HG03558 (cell line): ENCODE measurements around the gene GBA2.

Experiments used
- ATAC-seq: cut with Tn5 transposase; IDR thresholded peaks from one replicate; pipeline ENCODE4 v1.9.1; 2021; ENCODE audit warnings: moderate number of reproducible peaks; ENCODE audit not compliant: unreplicated experiment; ENCODE audit errors: extremely low read depth

The GBA2 gene

DNA sequence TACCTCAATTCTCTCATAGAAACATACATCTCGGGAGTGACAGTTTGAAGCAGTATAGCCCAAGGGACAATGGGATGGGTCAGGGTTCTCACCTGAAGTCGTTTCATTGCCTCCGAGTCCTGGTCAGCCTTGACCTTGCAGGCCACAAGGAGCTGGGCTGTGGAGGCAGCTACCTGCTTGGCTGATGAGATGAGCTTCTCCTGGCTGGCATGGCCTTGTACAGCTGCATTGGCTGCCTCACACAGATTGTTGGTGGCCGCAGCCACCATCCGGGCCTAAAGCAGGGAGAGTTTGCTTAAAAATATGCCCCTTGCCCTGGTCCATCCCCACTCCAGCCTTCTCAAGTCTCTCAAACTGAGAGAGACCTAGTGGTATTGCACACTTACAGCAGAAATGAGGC, 50.8 kb downstream of the GBA2 start:
- ATAC-seq, result no peak

DNA sequence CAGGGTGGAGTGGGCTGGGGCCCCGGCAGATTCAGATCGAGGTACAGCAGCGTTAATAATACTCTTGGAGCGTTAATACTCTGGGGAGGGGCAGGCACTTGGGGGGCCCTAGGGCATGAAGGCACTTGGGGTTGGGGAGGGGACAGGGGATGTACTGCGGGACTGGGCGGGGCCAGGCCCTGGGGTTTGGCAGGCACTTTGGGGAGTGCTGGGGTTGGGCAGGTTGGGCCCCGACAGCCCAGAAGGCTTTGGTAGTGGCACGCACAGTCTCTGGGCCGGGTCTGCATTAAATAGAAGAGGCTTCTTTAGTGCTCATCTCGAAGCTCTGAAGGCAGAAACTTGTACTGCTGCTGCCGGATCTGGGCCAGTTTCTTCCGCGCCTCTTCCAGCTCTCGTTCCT, 51.5 kb downstream of the GBA2 start:
- no peak for ATAC-seq

DNA sequence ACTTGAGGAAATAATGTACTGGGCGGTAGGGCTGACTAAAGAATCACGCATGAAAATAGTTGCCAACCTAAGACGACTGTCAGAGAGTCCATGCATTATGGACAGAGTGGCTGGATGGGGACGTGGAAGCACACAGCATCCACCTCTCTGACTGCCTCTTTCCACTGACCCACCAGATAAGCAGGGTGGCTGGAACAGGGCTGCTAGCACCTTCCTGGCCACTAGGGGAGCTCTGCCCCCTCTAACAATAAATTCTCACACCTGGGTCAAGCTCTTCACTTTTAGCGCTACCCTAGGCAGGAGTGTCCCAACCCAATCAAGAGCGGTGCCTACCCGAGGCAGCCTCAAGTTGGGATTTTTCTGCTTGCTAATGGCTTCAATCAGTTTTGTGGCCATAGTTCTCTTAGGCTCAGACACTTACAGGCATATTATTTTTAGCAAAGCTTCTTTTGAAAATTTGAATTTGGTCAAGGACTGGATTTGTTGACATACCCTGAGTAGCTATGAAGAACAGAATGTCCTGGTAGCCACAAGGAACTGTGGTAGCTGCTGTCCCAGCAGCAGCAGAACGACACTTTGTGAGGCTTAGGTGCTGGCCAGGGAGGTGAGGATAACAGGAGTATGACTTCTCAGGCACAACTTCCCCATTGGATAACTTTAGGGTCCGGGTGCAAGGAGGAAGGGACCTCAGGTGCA, 52.4 kb downstream of the GBA2 start:
- ATAC-seq, result no peak

DNA sequence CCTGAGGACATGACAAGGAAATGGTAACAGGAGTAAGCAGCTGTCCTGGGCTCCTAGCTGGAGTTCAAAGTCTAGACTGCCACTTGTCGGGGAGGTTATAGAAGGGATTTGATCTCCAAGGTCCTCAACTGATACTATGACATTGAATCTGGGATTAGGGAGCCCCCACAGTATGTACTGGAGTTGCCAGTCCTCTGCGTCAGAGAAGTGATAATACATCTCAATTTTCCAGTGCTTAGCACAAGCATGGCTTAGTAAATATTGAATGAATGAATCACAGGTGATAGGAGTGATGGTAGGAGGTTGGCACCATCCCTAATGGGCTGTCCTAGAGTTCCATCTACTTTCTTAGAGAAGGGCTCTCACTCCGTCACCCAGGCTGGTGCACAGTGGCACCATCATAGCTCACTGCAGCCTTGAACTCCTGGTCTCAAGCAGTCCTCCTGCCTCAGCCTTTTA, 53.1 kb downstream of the GBA2 start:
- no peak for ATAC-seq

DNA sequence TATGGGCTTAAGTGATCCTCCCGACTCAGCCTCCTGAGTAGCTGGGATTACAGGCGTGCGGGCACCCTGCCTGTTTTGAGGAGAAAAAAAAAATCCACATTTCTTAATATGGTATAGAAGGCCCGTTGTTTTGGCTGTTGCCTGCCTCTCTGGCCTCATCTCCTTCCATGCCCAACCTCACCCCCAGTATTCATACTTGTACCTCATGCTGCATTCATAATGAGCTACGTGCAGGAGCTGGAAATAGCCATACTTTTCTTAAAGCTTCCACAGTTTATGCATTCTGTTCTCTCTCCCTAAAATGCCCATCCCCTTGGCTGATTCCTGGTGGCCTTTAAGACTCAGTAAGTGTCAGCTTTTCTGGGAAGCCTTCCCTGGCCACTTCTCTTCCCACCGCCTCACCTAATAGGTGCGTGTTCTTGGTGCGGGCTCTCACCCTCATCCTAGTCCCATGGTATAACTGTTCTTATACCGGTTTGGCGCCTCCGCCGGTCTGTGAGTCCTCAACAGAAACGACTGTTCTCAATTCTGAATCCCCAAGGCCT, 57.2 kb downstream of the GBA2 start:
- ATAC-seq, result no peak

DNA sequence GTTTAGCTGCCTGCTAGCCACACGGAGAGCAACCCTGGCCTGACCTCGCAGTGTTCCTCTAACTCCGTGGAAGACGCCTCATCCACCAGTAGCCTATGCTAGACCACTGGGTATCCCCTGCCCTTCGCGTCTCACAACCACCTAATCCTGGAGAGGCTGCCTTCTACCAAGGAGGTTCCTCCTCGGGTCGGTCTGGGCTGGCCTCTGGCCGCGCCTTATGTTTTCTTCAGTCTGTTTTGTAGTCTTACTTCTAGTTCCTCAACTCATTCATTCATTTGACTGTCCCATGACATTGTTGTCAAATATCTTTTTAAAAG, 57.7 kb downstream of the GBA2 start:
- ATAC-seq, result no peak

DNA sequence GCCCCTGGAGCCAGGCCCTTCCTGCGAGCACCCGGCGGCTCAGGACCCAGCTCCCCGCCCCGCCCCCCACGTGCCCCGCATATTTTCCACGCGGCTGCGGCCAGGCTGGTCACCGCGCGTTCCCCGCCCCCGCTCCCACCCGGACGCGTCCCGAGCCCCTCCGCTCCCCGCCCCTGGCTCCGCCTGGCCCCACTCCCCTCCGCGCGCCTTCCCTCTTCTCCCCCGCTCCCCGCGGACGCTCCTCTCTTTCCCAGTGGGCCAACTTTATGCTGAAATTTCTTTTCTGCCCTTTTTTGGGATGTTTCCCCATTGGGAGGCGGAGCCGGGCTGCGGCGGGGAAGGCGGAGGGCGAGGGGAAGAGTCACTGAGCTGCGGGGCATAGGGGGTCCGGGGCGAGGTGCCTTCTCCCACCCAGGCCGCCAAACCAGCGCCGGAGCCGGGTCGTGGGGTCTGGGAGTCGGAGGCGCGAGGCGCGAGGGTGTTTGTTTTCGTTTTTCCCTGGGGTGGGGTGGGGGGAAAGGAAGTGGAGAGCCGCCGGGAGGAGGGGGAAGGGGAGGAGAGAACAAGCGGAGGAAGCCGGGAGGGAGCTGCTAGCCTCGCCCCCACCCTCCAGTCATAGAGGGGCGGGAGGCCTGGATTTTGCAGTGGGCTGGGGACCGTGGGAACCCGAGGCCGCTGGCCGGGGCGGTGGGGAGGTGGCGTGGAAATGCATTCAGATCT, 58.3 kb downstream of the GBA2 start:
- no peak for ATAC-seq

DNA sequence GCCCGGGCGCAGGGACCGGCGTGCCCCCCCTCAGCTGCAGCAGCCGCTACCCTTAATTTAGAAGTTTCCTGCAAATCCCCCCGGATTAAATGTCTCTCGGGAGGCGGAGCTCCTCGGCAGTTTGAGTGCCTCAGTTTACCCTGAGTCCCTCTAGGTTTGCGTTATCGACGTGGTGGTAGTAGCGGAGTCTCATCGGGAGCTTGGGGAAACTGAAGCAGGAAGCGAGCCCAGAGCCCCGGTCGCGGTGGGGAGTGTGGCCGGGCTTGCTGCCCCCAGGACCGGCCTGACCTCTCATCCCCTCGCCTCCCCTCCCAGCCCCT, 58.8 kb downstream of the GBA2 start:
- ATAC-seq, result no peak

DNA sequence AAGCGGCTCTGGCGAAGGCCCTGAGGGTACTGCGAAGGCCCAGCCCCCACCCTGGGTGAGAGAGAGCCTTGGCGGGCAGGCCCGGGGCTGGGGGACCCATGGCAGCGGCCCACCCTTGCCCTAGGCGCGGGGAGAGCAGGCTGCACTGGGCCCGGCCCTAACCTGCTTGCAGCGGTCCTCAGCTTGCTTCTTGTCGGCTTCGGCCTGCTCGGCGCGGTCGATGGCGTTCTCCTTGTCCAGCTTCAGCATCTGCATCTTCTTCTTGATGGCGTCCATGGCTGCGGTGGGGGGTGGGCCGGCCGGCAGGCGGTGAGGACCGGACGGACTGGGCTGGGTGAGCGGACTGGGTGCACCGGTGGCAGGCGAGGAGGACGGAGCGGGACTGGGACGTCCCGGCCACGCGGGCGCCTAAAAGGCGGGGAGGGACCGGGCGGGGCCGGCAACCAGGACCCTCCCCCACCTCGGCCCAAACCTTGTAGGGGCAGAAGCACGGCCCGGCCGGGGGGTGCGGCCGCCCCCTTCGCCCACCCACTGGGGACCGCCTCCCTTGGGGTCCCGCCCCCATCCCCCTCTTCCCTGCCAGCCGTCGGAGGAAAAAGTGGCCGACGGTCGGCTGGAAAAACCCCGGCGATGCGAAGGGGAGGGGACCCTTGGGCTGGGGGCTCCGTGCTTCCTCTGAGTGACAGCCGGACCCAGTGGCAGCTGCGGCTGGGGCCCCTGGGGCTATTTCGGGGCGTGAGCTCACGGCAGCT, 59.3 kb downstream of the GBA2 start, which contains the start of gene TPM2:
TPM2 (minus strand) TSS at position 384 of the 752 bp plus-strand sequence; CDS start at position 276, 108 bp downstream.
- ATAC-seq, result no peak

DNA sequence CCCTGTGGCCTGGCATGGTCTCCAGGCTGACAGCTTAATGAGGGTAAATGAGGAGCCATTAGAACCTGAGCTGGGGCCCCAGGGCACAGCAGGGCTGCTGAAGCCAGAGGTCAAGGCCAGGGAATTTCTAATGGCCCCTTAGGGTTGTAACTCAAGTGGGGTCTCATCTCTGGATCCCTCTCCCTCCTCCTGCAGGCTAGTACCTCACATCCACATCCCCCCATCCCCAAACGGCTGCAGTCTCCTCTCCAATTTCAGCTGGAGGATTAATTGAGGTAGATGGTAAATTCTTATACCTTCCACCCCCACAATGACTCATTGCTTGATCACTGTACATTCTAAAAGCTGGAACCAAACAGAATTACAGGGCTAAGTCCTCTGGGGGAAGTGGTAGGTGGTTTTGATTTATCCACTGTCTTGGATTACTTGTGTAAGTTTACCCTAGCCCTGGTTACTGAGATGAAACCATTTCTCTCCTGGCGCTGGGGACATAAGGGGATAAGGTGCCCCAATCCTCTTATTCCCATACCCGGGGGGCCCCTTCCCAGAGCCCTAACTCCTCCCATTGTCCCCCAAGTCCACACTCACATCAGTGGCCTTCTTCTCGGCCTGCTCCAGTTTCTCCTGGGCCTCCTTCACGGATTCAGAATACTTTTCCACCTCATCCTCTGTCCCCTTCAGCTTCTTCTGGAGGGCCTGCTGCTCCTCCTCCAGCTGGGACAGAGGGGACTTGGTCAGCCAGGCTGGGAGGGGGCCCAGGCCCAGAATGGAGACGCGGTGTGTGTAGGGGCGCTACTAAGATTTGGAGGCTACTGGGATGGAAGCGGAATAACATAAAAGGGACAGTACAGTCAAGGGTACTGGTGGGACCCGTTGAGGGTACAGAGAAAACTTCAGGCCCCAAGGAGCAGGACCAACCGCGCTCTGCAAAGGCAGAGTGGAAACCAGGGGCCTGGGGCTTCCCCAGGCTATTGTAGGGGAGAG, 60.2 kb downstream of the GBA2 start:
- no peak for ATAC-seq

DNA sequence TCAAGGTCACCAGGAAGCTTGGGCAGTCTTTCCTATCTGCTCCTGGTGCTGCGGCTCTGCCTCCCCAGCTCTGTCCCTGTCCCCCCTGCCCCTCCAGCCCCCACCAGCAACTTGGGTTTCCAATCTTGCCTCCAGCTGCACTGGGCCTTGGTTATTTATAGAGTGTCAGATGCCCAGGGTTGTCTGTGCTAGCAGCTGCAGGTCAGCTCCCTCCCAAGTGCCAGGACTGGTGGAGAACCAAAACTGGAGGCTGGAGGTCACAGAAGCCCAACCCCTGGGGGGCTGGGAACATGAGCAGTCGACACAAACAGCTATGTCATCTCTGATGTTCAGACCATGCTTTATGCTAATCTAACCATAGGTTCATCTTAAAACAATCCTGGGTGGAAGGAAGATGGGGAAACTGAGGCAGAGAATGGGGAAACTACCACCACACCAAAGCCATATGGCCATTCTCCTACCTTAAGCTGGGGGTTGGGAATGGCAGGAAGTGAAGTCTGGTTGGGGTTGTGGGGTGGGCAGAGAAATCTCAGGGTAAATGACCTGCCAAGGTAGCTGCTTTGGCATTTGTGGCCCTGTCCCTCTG, 61.0 kb downstream of the GBA2 start:
- ATAC-seq, result no peak

DNA sequence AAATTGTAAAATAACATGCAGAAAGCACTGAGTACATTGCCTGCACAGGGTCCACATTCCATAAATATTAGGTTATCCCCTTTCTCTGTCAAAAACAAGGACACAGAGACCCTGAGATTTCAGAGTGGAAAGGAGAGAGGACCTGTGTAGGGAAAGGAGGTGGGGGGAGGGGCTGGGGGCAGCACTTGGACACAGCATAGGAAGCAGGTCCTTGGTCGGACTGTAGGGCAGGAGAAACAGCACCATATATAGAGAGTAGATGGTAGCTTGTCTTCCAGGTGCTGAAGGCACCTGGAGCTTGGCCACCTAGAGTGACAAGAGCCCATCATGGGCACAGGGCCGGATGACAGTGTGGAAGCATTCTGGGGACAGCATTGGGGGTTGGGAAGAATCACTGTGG, 61.7 kb downstream of the GBA2 start:
- no peak for ATAC-seq
